GM12878 (cell line): ENCODE measurements around the gene RECQL. TPM values are rescaled to one million over a fixed set of nuclear protein-coding genes. Genes with fewer than 3 reads are reported as not detected.

ENCODE experiments used
- ATAC-seq: fragments of 200-7000 bp; cut with Tn5 transposase; 3 replicates; pipeline ENCODE4 v1.9.1; 2020; ENCODE audit warnings: mild to moderate bottlenecking, moderate library complexity
- BruUV-seq: library from RNA; stranded (reverse); fragments of 400-500 nt; replicated peaks from 2 replicates; lab custom pipeline; 2021; lab: Mats Ljungman, UMichigan
- CTCF ChIA-PET: fragments of 300-600 bp; sonication (Branson Sonifier 250); formaldehyde crosslinking; extraction: SDS; loops from one replicate; lab custom pipeline; 2021; ENCODE audit warnings: inconsistent platforms; lab: Yijun Ruan, JAX
- POLR2A ChIA-PET: fragments of 350-600 bp; formaldehyde crosslinking; extraction: SDS; loops from one replicate; lab custom pipeline; 2021; ENCODE audit warnings: inconsistent platforms; lab: Charles Lee
- RAD21 ChIA-PET: fragments of 300-600 bp; sonication (Branson Sonifier 250); formaldehyde crosslinking; loops from one replicate; lab custom pipeline; 2023; ENCODE audit warnings: antibody characterized with exemption; ENCODE audit not compliant: unreplicated experiment; lab: Charles Lee
- SMC1A ChIA-PET: fragments of 300-600 bp; sonication (Branson Sonifier 250); formaldehyde crosslinking; loops from one replicate; lab custom pipeline; 2023; ENCODE audit not compliant: unreplicated experiment, uncharacterized antibody; lab: Charles Lee
- DNase-seq: peaks from one replicate; pipeline ENCODE4 v3.0.0-alpha.2; 2011; ENCODE audit warnings: low read depth, low spot score
- FAIRE-seq: peaks from 3 replicates; lab custom pipeline; 2011; peaks lifted over from hg19 to GRCh38; lab: Jason Lieb, UNC
- H2AFZ ChIP-seq: 2 replicates; pipeline ENCODE4 v1.6.0; 2011; ENCODE audit warnings: low read depth, low read length, control low read depth; ENCODE audit not compliant: control insufficient read depth
- H3K27ac ChIP-seq: 2 replicates; pipeline ENCODE4 v1.5.1; 2011; ENCODE audit warnings: control low read depth; ENCODE audit not compliant: control insufficient read depth, insufficient read depth
- H3K27me3 ChIP-seq, 2 experiments: replicated peaks in 1 of 2; 2 replicates each; pipeline versions ENCODE4 v1.6.0 to v1.6.1; 2011; ENCODE audit warnings: low read length in 1 of 2; ENCODE audit not compliant: control insufficient read depth in 2 of 2, insufficient read depth in 2 of 2
- H3K36me3 ChIP-seq, 2 experiments: 2 replicates each; pipeline ENCODE4 v1.5.1; 2011; ENCODE audit warnings: low read length in 1 of 2; ENCODE audit not compliant: control insufficient read depth in 2 of 2, insufficient read depth in 2 of 2
- H3K4me1 ChIP-seq: 2 replicates; pipeline ENCODE4 v1.6.1; 2011; ENCODE audit warnings: mild to moderate bottlenecking, low read length, moderate library complexity, mixed read lengths; ENCODE audit not compliant: control insufficient read depth, insufficient read depth
- H3K4me2 ChIP-seq: 2 replicates; pipeline ENCODE4 v1.6.0; 2011; ENCODE audit warnings: control low read depth; ENCODE audit not compliant: control insufficient read depth, insufficient read depth
- H3K4me3 ChIP-seq: fragments of 200-600 bp; sonication (generic); 2 replicates; pipeline ENCODE4 v1.5.1; 2016
- H3K79me2 ChIP-seq: 2 replicates; pipeline ENCODE4 v1.6.0; 2011; ENCODE audit warnings: low read length; ENCODE audit not compliant: control insufficient read depth, insufficient read depth
- H3K9ac ChIP-seq: 2 replicates; pipeline ENCODE4 v1.8.0; 2011; ENCODE audit warnings: low read length, control low read depth, mixed read lengths; ENCODE audit not compliant: control insufficient read depth, insufficient read depth
- H3K9me3 ChIP-seq: replicated peaks from 3 replicates; pipeline ENCODE4 v1.5.1; 2011; ENCODE audit warnings: mild to moderate bottlenecking, low read length; ENCODE audit not compliant: control insufficient read depth, insufficient read depth
- H4K20me1 ChIP-seq: 2 replicates; pipeline ENCODE4 v1.6.0; 2011; ENCODE audit not compliant: control insufficient read depth, insufficient read depth
- BCL11A ChIP-seq: IDR thresholded peaks from 2 replicates; pipeline ENCODE4 v1.6.1; 2011; ENCODE audit warnings: low read depth, low read length
- CEBPB ChIP-seq, 2 experiments: fragments of 150-350 bp in 1 of 2; IDR thresholded peaks; 2 replicates each; pipeline ENCODE4 v1.6.1; 2012 to 2014; ENCODE audit warnings: low read depth in 2 of 2, low read length in 2 of 2, borderline replicate concordance in 1 of 2, inconsistent platforms in 1 of 2
- HCFC1 ChIP-seq: fragments of 150-350 bp; IDR thresholded peaks from 2 replicates; pipeline ENCODE4 v1.6.1; 2014; ENCODE audit warnings: low read length
- KAT2A ChIP-seq: conservative IDR thresholded peaks from 2 replicates; pipeline ENCODE4 v1.6.1; 2011; ENCODE audit warnings: low read depth, low read length; ENCODE audit not compliant: control insufficient read depth
- MYC ChIP-seq: IDR thresholded peaks from 2 replicates; pipeline ENCODE4 v1.6.1; 2011; ENCODE audit warnings: mild to moderate bottlenecking, low read length, moderate library complexity, inconsistent platforms; ENCODE audit not compliant: insufficient read depth, insufficient replicate concordance, insufficient read length, severe bottlenecking
- POLR2A ChIP-seq: IDR thresholded peaks from 2 replicates; pipeline ENCODE4 v1.6.1; 2011; ENCODE audit warnings: low read depth, mild to moderate bottlenecking, low read length
- RCOR1 ChIP-seq: conservative IDR thresholded peaks from 2 replicates; pipeline ENCODE4 v1.6.1; 2012; ENCODE audit warnings: low read depth, low read length, improper control_type of control experiment
- SRF ChIP-seq, 2 experiments: IDR thresholded peaks; 2 replicates each; pipeline ENCODE4 v1.6.1; 2011; ENCODE audit warnings: low read depth in 2 of 2, low read length in 2 of 2, mild to moderate bottlenecking in 1 of 2, moderate library complexity in 1 of 2
- YY1 ChIP-seq: IDR thresholded peaks from 2 replicates; pipeline ENCODE4 v1.6.1; 2011; ENCODE audit warnings: low read depth, mild to moderate bottlenecking, low read length
- ZBTB33 ChIP-seq: fragments of 450-650 bp; IDR thresholded peaks from 2 replicates; pipeline ENCODE4 v1.6.1; 2017; ENCODE audit warnings: mild to moderate bottlenecking
- ZZZ3 ChIP-seq: IDR thresholded peaks from 2 replicates; pipeline ENCODE4 v1.6.1; 2011; ENCODE audit warnings: low read depth; ENCODE audit not compliant: control insufficient read depth, insufficient read length
- WGBS: methylation state at CpG from one replicate; pipeline ENCODE4 v1.1.6; 2016; ENCODE audit warnings: low lambda C conversion rate; ENCODE audit not compliant: insufficient replicate concordance, insufficient coverage; ENCODE audit errors: missing lambda C conversion rate; 5-methylcytosine and 5-hydroxymethylcytosine counted together
- in situ Hi-C: fragments of 300-500 bp; cut with MboI; formaldehyde crosslinking; loops from 9 replicates; pipeline ENCODE4 v1.14.3; 2018; ENCODE audit warnings: mixed read lengths
- intact Hi-C: fragments of 100-400 bp; cut with micrococcal nuclease; formaldehyde crosslinking; loops from one replicate; pipeline ENCODE4 v1.14.2; 2022; ENCODE audit not compliant: unreplicated experiment
- polyA plus RNA-seq, 11 experiments: library from polyadenylated mRNA; depleted of rRNA in 4 of 11; unstranded in 6 of 11; stranded (reverse) in 5 of 11; fragments of >200 nt; fragmentation: Nextera tagmentation in 4 of 11; fragmentation: Illumina TruSeq in 1 of 11; extraction: Ambion mirVana in 4 of 11; extraction: Trizol in 1 of 11; gene quantifications; 1 replicate in 1 of 11; 2 replicates in 10 of 11; pipeline versions ENCODE4 v1.2.1 to v1.2.3, GENCODE V29; 2011 to 2016; ENCODE audit warnings: inconsistent platforms in 2 of 11, missing spikeins in 2 of 11, low read depth in 1 of 11
- total RNA-seq, 4 experiments: library from RNA; depleted of rRNA in 3 of 4; stranded (reverse); fragments of >200 nt in 3 of 4; fragmentation: Illumina TruSeq in 1 of 4; extraction: Trizol in 1 of 4; gene quantifications; 2 replicates each; pipeline versions ENCODE4 v1.2.1 to v1.2.3, GENCODE V29; 2013 to 2021
- TF ChIP-seq, protein P1 (sequence below): fragments of 450-650 bp; conservative IDR thresholded peaks from 2 replicates; pipeline ENCODE4 v1.6.1; 2017; ENCODE audit warnings: mild to moderate bottlenecking, moderate library complexity

Gene RECQL
- total and polyA plus RNA-seq, 10 of the 15 experiments (the other 5 are each of a cell fraction or from before 2014, with no cell fraction given): 47.4 to 130 (median 70.8) TPM

GRCh38 chr12:21429994-21430393 is 71.4 kb downstream of the RECQL start:
- POLR2A ChIA-PET: no interaction called here

GRCh38 chr12:21428241-21428640 is 73.2 kb downstream of the RECQL start:
- H3K27ac ChIP-seq: no peak overlapping the region
- H3K79me2 ChIP-seq: no peaks in the 10 kb centered on the region
- H4K20me1 ChIP-seq: no peaks in the 10 kb centered on the region
- H3K4me2 ChIP-seq: no peak overlapping the region
- no peak overlapping the region for H3K9ac ChIP-seq
- POLR2A ChIA-PET: no interaction called here
- H3K4me3 ChIP-seq: no peak overlapping the region
- SMC1A ChIA-PET: no interaction called here
- no peak for FAIRE-seq
- no peaks in the 10 kb centered on the region; a peak in 1 of 4 replicates for H3K27me3 ChIP-seq
- no TSS peak for BruUV-seq
- H2AFZ ChIP-seq: no peak overlapping the region
- CTCF ChIA-PET: interaction anchor here (0.8 kb wide), 1 partner anchor 105 kb away, joined by 3 read pairs; no protein-coding TSS in a partner anchor
- no peaks in the 10 kb centered on the region for H3K4me1 ChIP-seq
- H3K36me3 ChIP-seq: no peaks in the 10 kb centered on the region
- no peaks in the 10 kb centered on the region for H3K9me3 ChIP-seq
- intact Hi-C loops (no loop called here), in situ Hi-C loops (no loop called here)
- RAD21 ChIA-PET: no interaction called here
- no peak for DNase-seq
- no peak for ATAC-seq
- WGBS: 75% methylated on average over 4 of the region's 4 CpGs
- TF ChIP-seq, protein P1, sequence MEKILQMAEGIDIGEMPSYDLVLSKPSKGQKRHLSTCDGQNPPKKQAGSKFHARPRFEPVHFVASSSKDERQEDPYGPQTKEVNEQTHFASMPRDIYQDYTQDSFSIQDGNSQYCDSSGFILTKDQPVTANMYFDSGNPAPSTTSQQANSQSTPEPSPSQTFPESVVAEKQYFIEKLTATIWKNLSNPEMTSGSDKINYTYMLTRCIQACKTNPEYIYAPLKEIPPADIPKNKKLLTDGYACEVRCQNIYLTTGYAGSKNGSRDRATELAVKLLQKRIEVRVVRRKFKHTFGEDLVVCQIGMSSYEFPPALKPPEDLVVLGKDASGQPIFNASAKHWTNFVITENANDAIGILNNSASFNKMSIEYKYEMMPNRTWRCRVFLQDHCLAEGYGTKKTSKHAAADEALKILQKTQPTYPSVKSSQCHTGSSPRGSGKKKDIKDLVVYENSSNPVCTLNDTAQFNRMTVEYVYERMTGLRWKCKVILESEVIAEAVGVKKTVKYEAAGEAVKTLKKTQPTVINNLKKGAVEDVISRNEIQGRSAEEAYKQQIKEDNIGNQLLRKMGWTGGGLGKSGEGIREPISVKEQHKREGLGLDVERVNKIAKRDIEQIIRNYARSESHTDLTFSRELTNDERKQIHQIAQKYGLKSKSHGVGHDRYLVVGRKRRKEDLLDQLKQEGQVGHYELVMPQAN: no peak
- TF ChIP-seq HCFC1 (no peak), ZBTB33 (no peak), MYC (no peak), RCOR1 (no peak), ZZZ3 (no peak), CEBPB (IDR thresholded peaks at IDR 0.05; ENCODE audit: borderline replicate concordance in 1 of 2, low read depth in 2 of 2, low read length in 2 of 2) (no peak), POLR2A (no peak), SRF (IDR thresholded peaks at IDR 0.05; ENCODE audit: low read depth in 2 of 2, low read length in 2 of 2) (no peak), YY1 (no peak), KAT2A (no peak)

More at GRCh38 chr12:21429994-21430393, 71.4 kb downstream of the RECQL start:
- H3K27me3 ChIP-seq: no peaks in the 10 kb centered on the region; a peak in 1 of 4 replicates
- FAIRE-seq (no peak), ATAC-seq (0 out of 3 replicates have a peak, but pooled peaks have one; percentile 42), DNase-seq (no peak)
- no peaks in the 10 kb centered on the region for H3K4me1 ChIP-seq
- H2AFZ ChIP-seq: no peak overlapping the region
- H3K79me2 ChIP-seq: no peaks in the 10 kb centered on the region
- ChIA-PET SMC1A (interaction anchor here (0.7 kb wide), 1 partner anchor 12 kb away, joined by 3 read pairs; no protein-coding TSS in a partner anchor), CTCF (no interaction called here), RAD21 (no interaction called here)
- no peak overlapping the region for H3K27ac ChIP-seq
- no peak overlapping the region for H3K4me2 ChIP-seq
- no TSS peak for BruUV-seq
- no peak overlapping the region for H3K4me3 ChIP-seq
- no peaks in the 10 kb centered on the region for H3K36me3 ChIP-seq
- no peaks in the 10 kb centered on the region for H4K20me1 ChIP-seq
- 13% methylated on average over 4 of the region's 4 CpGs for WGBS
- no peaks in the 10 kb centered on the region for H3K9me3 ChIP-seq
- in situ Hi-C loops (no loop called here), intact Hi-C loops (no loop called here)
- TF ChIP-seq BCL11A: no peak
- H3K9ac ChIP-seq: no peak overlapping the region
